Left renal cortex interstitium (tissue), 4 donors: ENCODE measurements around the gene SPATS1. TPM values are rescaled to one million over a fixed set of nuclear protein-coding genes. Genes with fewer than 3 reads are reported as not detected.
A peak's percentile ranks its signal among the peaks of the same experiment; 100 is the strongest.
"Not testable (repeated sequence)": the region's sequence is repeated elsewhere in the genome, so short reads cannot be mapped to it uniquely, and the experiment has no call there.

Experiments used
- DNase-seq, 4 donors: peaks; one replicate each; pipeline ENCODE4 v3.0.0-alpha.2; 2013; ENCODE audit warnings: low read depth in 4 of 4, low spot score in 2 of 4, missing footprints in 1 of 4
- polyA plus RNA-seq, 4 donors: library from polyadenylated mRNA; unstranded; fragments of 120-200 nt; gene quantifications; one replicate each; pipeline ENCODE4 v1.2.1, GENCODE V29; 2013; ENCODE audit not compliant: insufficient read length in 4 of 4

The SPATS1 gene
- polyA plus RNA-seq, 4 donors: not detected

DNA sequence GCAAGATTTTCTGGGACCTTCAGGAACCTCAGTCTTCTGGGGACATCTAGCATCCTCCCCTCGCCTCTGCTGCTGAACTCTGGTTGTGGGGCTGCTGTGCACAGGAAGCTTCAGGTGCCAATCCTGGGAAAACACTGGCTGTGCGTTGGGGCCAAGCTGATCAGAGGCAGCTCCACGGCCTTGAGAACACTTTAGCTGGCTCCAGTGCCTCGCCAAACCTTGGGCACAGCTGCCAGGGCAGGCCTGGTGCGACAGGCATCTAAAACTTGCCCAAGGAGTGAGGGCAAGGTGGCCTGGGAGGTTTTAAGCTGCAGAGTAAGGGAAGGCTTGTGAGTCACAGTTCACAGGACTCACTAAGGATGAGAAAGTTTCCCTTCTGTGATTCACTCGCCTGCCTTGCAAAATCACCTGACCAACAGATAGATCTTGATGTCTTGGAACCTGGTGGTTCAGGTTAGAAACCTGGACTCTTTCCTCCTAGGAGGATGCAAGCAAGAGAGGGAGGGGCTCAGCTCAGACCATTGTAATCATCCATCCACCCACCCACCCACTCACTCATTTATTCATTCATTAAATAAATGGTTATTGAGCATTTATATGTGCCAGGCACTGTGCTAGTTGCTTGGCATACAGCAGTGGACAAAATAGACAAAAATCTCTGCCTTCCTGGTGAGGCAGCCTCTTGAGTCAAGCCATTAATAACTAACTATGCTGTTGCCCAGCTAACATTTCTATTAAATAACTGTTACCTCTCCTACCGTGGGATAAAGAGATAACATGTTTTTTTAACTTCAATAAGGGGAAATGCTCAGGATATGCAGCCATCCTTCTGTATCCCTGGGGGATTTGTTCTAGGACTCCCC is 2.5 kb upstream of the SPATS1 start:
- DNase-seq: no peak

DNA sequence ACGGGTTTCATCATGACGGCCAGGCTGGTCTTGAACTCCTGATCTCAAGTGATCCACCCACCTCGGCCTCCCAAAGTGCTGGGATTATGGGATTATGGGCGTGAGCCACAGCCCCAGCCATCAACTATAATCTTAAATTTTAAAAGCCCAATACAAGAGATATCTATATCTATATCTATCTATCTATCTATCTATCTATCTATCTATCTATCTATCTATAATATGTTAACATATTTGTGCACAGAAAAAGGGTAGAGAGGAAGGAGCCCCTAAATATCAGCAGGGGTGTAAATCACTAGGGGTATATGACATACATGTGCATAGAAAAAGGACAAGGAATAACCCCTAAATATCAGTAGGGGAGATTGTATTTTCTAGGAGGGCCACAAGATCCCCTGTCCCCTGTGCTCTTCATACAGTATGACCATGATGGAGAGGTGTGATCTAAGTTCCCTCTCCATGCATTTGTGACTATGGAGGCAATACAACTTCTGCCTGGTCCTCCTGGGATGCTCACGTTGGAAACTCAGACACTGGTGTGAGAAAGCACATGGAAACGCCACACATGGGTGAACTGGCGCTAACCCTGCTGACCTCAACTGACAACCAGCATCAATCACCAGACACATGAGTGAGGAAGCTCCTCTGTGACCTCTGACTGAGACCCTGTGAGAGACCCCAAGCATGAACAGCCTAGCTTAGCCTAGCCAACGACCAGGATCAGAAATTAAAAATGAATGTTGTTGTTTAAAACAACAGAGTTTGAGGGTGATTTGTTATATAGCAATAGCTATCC is 1.2 kb upstream of the SPATS1 start:
- peak in 1 of 4 donors; percentile 29 for DNase-seq

DNA sequence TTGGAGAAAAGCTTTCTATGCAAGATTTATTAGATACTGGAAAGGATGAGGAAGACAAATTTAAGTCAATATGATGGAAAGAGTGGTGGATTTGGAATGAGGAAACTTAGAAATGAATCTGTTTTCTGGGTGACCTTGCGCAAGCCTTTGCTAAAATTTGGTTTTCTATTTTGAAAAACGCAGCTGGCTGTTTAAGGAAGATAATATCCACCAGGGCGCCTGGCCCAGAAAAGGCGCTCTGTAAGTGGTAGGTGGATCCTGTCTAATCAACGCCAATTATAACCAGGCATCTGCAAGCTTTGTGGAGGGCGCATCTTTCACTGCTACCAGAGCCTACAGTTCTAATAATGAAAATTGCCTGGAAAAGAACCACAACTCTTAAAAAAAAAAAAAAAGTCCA is 398 bp upstream of the SPATS1 start:
- DNase-seq: no peak

DNA sequence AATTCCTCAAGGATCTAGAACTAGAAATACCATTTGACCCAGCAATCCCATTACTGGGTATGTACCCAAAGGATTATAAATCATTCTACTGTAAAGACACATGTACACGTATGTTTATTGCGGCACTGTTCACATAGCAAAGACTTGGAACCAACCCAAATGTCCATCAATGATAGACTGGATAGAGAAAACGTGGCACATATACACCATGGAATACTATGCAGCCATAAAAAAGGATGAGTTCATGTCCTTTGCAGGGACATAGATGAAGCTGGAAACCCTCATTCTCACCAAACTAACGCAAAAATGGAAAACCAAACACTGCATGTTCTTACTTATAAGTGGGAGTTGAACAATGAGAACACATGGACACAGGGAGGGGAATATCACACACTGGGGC is 4.4 kb downstream of the SPATS1 start:
- DNase-seq: not testable (repeated sequence)

DNA sequence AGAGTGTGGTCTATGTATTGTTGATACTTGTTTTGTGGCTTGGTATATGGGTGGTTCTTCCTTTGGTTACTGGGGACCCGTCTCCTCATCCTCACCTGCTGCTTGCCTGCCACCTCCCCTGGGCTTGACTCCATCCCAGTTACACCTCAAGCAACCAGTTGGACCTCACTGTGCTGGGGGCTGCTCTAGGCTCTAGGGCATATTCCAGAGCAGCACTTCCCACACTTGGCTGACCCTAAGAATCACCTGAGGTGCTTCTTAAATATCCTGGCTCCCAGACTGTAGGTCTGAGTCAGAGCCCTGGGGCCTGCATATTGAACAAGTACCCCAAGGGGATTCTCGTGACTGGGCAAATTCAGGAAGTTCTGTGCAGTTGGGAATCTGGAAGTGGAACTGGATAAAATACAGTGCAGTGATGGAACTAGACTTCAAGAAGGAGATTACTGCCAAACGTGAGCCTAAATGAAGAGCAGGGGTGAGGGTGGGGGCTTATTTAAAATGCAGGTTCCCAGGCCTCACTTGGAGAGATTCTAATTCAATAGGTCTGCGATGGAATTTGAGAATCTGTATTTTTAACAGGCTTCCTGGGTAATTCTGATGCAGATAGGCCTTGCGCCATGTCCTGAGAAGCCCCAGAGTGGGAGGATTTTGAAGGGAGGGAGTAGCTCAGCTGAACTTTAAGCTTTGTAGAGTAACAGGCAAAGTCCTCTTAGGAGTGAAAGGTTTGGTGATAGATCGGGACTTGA is 7.6 kb downstream of the SPATS1 start:
- no peak for DNase-seq

DNA sequence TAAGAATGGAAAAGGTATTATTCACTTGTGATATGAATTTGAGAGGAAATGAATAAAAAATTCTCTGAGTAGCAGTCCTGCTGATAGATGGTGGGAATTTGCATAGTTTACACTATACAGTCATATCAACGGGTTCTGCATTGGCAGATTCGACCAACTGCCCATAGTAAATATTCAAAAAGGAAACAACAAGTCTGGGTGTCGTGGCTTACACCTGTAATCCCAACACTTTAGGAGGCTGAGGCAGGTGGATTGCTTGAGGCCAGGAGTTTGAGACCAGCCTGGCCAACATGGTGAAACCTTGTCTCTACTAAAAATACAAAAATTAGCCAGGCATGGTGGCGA is 8.2 kb downstream of the SPATS1 start:
- DNase-seq: not testable (repeated sequence)

DNA sequence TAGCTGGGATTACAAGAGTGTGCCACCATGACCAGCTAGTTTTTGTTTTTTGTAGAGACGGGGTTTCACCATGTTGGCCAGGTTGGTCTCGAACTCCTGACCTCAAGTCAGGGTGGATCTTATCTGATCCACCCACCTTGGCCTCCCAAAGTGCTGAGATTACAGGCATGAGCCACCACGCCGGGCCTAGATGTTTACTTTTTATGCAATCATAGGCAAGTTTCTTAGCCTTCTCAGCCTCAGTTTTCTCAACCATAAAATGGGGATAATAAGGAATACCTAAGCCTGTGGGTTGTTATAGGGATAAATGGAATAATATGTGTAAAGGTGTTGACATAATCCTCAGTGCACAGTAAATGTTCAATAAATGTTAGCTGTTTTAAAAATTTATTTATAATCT is 9.8 kb downstream of the SPATS1 start:
- no peak for DNase-seq

DNA sequence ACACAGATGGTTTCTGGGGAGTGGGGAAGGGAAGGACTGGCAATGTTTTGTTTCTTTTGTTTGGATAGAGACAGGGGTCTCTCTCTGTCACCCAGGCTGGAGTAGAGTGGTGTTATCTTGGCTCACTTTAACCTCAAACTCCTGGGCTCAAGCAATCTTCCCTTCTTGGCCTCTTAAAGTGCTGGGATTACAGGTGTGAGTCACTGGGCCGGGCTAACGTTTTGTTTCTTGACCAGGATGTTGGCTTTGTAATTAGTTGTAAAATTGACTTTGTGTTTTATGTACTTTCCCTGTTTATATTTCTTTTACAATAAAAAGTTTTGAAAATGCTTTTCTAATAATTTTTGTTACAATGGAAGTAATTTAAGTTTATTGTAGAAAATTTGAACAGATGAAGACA is 10.9 kb downstream of the SPATS1 start:
- no peak for DNase-seq

DNA sequence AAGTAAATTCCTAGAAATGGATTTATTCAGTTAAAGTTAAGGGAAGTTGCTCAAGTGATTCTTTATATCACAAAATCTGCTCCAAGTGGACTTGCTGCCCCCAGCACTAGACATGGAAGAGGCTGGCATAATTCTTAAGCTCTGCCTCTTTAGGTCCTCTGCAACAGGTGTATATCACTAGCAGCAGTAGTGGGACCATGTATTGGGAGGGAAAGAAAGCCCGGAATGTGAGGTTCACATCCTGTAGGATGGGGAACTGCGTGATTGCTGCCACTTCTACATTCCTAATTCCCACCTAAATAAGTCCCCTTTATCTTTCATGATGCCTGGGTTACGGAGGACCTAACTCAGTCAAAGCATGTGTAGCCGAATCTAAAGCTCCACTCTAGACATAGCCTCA is 13.2 kb downstream of the SPATS1 start:
- no peak for DNase-seq

DNA sequence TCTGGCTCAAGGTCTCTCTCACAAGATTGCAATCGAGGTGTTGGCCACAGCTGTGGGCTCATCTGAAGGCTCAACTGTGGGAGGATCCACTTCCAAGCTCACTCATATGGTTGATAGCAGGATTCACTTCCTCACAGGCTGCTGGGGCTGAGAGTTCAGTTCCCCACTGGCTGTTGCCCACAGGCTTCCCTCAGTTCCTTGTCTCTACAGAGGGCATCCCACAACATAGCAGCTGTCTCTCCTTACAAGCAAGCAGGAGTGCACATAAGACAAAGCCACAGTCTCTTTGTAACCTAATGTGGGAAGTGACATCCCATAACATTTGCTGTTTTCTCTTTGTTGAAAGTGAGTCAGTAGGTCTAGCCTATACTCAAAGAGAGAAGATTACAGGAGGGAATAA is 14.0 kb downstream of the SPATS1 start:
- DNase-seq: no peak

DNA sequence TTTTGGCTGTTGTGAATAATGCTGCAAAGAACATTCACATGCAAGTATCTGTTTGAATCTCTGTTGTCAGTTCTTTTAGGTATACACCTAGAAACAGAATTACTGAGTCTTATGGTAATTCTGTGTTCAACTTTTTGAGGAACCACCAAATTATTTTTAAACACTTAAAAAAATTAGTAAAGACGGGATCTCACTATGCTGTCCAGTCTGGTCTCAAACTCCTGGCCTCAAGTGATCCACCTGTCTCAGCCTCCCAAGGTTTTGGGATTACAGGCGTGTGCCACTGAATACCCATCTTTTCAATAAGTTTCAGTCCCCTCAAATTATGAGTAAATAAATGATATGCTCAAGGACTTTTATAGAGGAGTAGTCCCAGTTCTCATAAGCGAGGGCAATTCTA is 17.5 kb downstream of the SPATS1 start:
- DNase-seq: no peak

DNA sequence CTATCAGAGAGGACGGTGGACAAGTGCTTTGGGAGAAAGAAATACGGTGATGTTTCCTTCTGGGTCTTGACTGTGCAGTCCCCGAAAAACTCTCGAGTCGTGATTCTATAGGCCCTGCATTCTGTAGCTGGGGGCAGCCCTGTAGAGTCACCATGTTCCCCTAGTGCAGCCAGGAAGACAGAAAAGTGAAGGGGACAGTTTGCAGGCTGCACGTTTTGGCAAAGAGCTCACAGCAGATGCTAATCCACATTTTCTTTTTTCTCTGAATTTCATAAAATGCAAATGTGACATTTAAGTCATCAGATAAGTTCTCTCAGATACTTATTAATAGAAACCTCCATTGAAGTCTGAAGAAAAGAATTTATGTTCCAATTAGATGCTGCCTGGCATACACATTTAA is 19.5 kb downstream of the SPATS1 start:
- DNase-seq: no peak

DNA sequence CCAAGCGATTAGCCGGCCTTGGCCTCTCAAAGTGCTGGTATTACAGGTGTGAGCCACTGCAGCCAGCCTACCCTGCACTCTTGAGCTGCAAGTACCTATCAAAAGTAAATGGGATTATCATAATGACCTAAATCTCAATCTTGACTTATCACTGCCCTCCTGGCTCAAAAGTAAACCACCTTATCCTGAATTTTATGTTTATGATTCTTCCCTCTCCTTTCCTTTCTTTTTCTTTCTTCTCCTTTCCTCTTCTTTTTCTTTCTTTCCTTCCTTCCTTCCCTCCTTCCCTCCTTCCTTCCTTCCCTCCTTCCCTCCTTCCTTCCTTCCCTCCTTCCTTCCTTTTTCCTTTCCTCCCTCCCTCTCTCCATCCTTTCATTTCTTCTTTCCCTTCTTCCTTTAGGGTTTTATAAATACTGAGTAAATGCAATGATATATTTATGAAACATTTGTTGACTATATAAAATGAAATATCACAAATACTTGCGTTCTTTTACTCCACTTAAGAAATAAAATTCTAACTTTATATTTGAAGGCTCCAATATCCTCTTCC is 21.0 kb downstream of the SPATS1 start:
- DNase-seq: no peak

DNA sequence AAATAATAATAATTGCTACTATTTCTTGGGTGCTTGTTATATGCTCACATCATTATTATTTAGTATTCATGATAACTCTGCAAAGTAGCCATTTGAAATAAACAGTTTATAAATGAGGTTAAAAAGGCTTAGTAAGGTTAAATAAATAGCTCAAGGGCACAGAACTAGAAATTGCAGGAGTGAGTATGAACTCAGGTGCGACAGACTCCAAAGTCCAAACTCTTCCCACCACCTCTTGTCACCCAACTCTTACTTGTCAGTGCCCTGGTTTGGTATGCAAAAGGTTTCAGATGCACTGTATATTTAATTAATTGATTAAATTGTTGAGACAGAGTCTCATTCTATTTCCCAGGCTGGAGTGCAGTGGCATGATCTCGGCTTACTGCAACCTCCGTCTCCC is 24.3 kb downstream of the SPATS1 start:
- DNase-seq: no peak

DNA sequence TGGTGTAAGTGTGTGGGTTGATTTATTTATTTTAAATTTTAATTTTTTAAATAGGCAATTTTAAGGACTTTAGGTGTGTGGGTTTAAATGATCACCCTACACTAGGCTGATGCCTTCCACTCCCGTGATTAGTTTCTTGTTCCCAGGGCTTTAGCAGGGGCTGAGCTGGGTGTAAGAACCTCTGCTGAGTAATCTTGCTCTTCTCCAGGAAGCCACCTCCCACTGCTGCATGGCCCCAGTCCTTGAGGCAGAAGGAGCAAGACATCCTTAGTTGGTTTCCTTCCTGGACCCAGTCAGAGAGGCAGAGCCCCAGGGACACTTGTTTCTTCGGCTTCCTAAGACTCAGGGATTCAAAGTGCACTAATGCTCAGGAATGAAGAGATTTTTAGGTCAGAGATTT is 25.2 kb downstream of the SPATS1 start:
- DNase-seq: no peak

DNA sequence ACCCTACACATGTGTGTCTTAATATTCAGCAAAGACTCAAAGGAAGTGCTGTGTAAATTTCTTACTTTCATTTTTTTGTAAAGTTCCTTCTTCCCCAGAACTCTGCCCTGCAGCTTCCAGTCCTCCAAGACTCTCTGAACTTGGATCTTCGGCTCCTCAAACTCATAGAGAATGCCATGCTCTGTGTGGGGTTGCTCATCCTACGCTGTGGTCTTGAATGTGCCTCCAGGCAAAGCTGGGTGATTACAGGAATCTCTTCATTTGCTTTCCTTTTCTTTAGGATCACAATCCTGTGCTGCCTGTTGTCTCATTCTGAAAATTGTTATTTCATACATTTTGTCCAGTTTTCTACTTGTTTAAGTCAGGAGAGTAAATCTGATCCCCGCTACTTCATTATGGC is 30.6 kb downstream of the SPATS1 start:
- no peak for DNase-seq

DNA sequence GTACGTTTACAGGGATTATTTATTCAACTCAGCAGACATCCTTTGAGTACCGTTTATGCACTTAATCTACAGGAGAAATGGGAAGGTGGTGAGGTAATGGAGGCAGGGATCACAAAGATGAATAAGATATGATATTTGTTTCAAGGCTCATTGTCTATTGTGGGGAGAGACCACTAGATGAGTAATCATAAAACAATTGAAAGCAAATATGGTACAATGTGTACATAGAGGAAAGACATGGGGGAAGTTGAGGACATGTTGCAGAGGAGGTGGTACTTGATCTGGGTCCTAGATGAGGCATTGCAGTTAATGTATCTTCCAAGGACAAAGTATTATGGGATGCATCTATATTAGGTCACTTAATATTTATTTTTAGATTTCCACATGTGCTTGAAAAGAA is 31.3 kb downstream of the SPATS1 start:
- no peak for DNase-seq

DNA sequence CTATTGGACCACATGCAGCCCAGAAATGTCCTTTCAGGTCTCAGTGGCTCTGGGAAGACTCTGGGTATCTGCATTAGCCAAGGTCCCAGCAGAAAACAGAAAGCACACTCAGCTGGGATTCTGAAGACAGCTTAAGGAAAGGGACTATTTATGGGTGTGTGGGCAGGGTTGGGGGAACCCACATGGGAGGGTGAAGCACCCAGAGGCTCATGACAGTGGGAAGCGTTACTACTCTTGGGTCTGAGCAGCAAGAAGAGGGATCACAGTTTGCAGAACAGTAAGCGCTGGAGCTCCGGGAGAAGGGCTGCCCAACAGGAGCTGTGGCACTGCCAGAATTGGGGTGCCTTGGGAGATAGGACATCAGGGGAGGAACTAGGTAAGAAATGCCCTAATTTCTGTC is 32.6 kb downstream of the SPATS1 start:
- no peak for DNase-seq

DNA sequence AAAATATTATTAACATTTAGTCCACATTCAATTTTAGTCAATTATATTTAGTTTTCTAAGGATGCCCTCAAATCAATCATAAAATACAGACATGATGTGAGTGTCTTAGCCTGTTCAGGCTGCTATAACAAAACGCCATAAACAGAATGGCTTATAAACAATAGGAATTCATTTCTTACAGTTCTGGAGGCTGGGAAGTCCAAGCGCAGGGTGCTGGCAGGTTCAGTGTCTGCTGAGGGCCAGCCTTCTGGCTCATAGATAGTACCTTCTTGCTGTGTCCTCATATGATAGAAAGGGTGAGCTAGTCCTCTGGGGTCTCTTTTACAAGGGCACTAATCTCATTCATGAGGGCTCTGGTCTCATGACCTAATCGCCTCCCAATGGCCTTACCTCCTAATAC is 35.0 kb downstream of the SPATS1 start:
- no peak for DNase-seq

DNA sequence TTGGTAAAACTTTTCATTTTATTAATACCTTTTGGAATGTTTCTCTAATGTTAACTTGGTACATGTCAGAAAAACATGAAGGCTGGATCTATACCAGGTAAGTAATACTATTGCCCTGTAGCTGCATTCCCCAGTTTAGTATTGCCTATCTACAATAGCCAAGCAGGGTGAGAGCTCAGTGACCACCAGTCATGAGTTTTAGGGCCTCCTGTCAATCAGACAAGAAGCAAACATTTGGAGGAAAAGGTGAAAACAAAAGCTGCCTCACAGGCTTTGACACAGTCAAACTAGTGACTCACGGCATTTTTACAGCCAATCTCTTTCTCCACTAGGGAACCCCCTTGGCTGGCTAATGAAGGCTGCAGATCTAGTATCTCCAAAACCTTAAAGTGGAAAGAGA is 35.5 kb downstream of the SPATS1 start:
- DNase-seq: no peak

DNA sequence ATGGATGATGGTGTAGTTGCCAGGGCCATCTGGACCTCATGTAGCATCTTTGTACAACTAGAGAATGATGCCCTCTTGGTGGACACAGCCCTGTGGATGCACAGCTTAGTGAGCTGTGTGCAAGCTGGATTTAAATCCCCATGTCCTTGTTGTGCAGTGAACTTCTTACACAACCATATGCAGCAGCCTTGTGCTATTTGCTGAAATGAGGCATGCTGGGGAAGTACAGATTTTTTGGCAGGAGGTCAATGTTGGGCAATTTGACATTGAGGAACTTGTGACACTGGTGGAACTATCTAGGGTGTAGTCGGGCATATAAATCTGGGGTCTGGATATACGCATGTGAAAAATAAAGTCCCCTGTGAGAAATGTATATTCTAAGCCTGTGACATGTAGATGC is 39.3 kb downstream of the SPATS1 start:
- DNase-seq: no peak
